HepG2 (cell line): ENCODE results near the gene MYO5B. TPM values are rescaled to one million over a fixed set of nuclear protein-coding genes. Genes with fewer than 3 reads are reported as not detected.

ENCODE experiments used
- ATAC-seq: fragments of 200-7000 bp; cut with Tn5 transposase; 3 replicates; pipeline ENCODE4 v1.9.1; 2020; ENCODE audit warnings: mild to moderate bottlenecking, moderate library complexity
- BruUV-seq: library from RNA; stranded (reverse); fragments of 400-500 nt; replicated peaks from 2 replicates; lab custom pipeline; 2021; lab: Mats Ljungman, UMichigan
- CTCF ChIA-PET: fragments of 300-600 bp; formaldehyde crosslinking; extraction: SDS; loops from one replicate; lab custom pipeline; 2021; ENCODE audit warnings: low total read pairs, inconsistent platforms, low intra/inter-chr PET ratio; lab: Yijun Ruan, JAX
- POLR2A ChIA-PET: fragments of 350-600 bp; sonication (Branson Sonifier 250); formaldehyde crosslinking; loops from one replicate; lab custom pipeline; 2020; ENCODE audit warnings: antibody characterized with exemption, inconsistent platforms; lab: Yijun Ruan, JAX
- DNase-seq: peaks from one replicate; pipeline ENCODE4 v3.0.0-alpha.2; 2015; ENCODE audit warnings: low spot score
- FAIRE-seq: peaks from 3 replicates; lab custom pipeline; 2011; peaks lifted over from hg19 to GRCh38; lab: Jason Lieb, UNC
- H2AFZ ChIP-seq: one replicate; pipeline ENCODE4 v1.6.1; 2011; ENCODE audit warnings: low read length, inconsistent platforms
- H3K27ac ChIP-seq: fragments of 300-600 bp; 3 replicates; pipeline ENCODE4 v1.8.0; 2011; ENCODE audit warnings: mixed run types, mild to moderate bottlenecking, mixed read lengths, low read length, inconsistent platforms; ENCODE audit not compliant: insufficient read depth; ENCODE audit errors: extremely low read length
- H3K27me3 ChIP-seq, 2 experiments: fragments of 200-600 bp in 1 of 2; 2 replicates in 1 of 2; 3 replicates in 1 of 2; pipeline versions ENCODE4 v1.6.0 to v1.8.0; 2011; ENCODE audit warnings: low read length in 2 of 2, mild to moderate bottlenecking in 2 of 2, moderate library complexity in 2 of 2, inconsistent platforms in 1 of 2; ENCODE audit not compliant: insufficient read depth in 2 of 2, control insufficient read depth in 1 of 2
- H3K36me3 ChIP-seq, 2 experiments: fragments of 200-600 bp in 1 of 2; replicated peaks in 1 of 2; 2 replicates in 1 of 2; 3 replicates in 1 of 2; pipeline versions ENCODE4 v1.5.1 to v1.8.0; 2011; ENCODE audit warnings: low read length in 2 of 2, inconsistent platforms in 1 of 2; ENCODE audit not compliant: insufficient read depth in 2 of 2, control insufficient read depth in 1 of 2
- H3K4me1 ChIP-seq: 2 replicates; pipeline ENCODE4 v1.5.1; 2012; ENCODE audit warnings: low read length, inconsistent platforms; ENCODE audit not compliant: insufficient read depth
- H3K4me2 ChIP-seq: 2 replicates; pipeline ENCODE4 v1.6.0; 2011; ENCODE audit warnings: low read depth, low read length, inconsistent platforms
- H3K4me3 ChIP-seq, 3 experiments: fragments of 200-600 bp in 1 of 3; sonication (generic), shearing (Covaris generic) in 1 of 3; replicated peaks in 1 of 3; 2 replicates each; pipeline ENCODE4 v1.5.1; 2011 to 2016; ENCODE audit warnings: low read length in 3 of 3, inconsistent platforms in 2 of 3, low read depth in 2 of 3, mild to moderate bottlenecking in 2 of 3, control low read depth in 1 of 3, mixed read lengths in 1 of 3; ENCODE audit not compliant: insufficient read depth in 1 of 3
- H3K79me2 ChIP-seq: one replicate; pipeline ENCODE4 v1.6.1; 2011; ENCODE audit warnings: low read length, inconsistent platforms; ENCODE audit not compliant: insufficient read depth
- H3K9ac ChIP-seq: 2 replicates; pipeline ENCODE4 v1.6.0; 2011; ENCODE audit warnings: mild to moderate bottlenecking, low read depth, low read length, inconsistent platforms; ENCODE audit not compliant: insufficient read depth
- H3K9me3 ChIP-seq: 2 replicates; pipeline ENCODE4 v1.5.1; 2012; ENCODE audit warnings: mild to moderate bottlenecking, low read length
- H4K20me1 ChIP-seq: 2 replicates; pipeline ENCODE4 v1.6.0; 2011; ENCODE audit warnings: inconsistent platforms, mild to moderate bottlenecking, low read length, moderate library complexity; ENCODE audit not compliant: insufficient read depth
- AHR ChIP-seq: IDR thresholded peaks from 2 replicates; pipeline ENCODE4 v1.6.1; 2018; ENCODE audit warnings: missing genetic modification reagents, missing compliant biosample characterization
- CEBPB ChIP-seq: IDR thresholded peaks from 2 replicates; pipeline ENCODE4 v1.6.1; 2011; ENCODE audit warnings: low read depth, low read length, improper control_type of control experiment, borderline replicate concordance
- TEAD3 ChIP-seq: optimal IDR thresholded peaks from 2 replicates; pipeline ENCODE3; 2016; ENCODE audit warnings: borderline replicate concordance
- ZNF468 ChIP-seq: sonication (generic); formaldehyde crosslinking; IDR thresholded peaks from 2 replicates; pipeline ENCODE4 v1.8.0; 2022; ENCODE audit warnings: mild to moderate bottlenecking, moderate library complexity, missing genetic modification reagents
- WGBS: methylation state at CpG from one replicate; pipeline ENCODE4 v1.1.6; 2017; ENCODE audit warnings: low lambda C conversion rate; 5-methylcytosine and 5-hydroxymethylcytosine counted together
- in situ Hi-C: cut with HindIII; loops from 2 replicates; pipeline ENCODE4 v1.10.0; 2017; ENCODE audit warnings: low pct_unique_long_range_greater_than_20kb; ENCODE audit not compliant: extremely low pct_ligation_motif_present
- intact Hi-C: fragments of 100-400 bp; cut with micrococcal nuclease; formaldehyde crosslinking; loops from one replicate; pipeline ENCODE4 v1.10.0; 2022; ENCODE audit not compliant: unreplicated experiment
- polyA plus RNA-seq, 8 experiments: library from polyadenylated mRNA; depleted of rRNA in 3 of 8; stranded (reverse) in 7 of 8; unstranded in 1 of 8; fragments of >200 nt; fragmentation: Illumina TruSeq in 4 of 8; extraction: Trizol in 4 of 8; gene quantifications; 2 replicates each; pipeline versions ENCODE4 v1.2.1 to v1.2.3, GENCODE V29; 2011 to 2016; ENCODE audit warnings: low read depth in 4 of 8, missing spikeins in 1 of 8, mixed read lengths in 1 of 8; ENCODE audit not compliant: insufficient read depth in 1 of 8
- total RNA-seq, 5 experiments: library from RNA; depleted of rRNA; stranded (reverse); fragments of >200 nt; fragmentation: Illumina TruSeq; extraction: Trizol; gene quantifications; 2 replicates each; pipeline ENCODE4 v1.2.3, GENCODE V29; 2016; ENCODE audit warnings: low read depth in 1 of 5

MYO5B gene
- total and polyA plus RNA-seq, 2 of the 13 experiments (the other 11 are each of a cell fraction or from before 2014, with no cell fraction given), result 13.1 to 24.0 TPM

GRCh38 chr18:50079571-50080295 lies 115.2 kb downstream of the MYO5B start:
- Histone ChIP-seq H3K79me2 (peaks cover 3% of the 10 kb centered on the region), H3K27me3 (no peaks in the 10 kb centered on the region), H3K4me3 (no peak overlapping the region), H3K36me3 (no peaks in the 10 kb centered on the region), H3K27ac (no peak overlapping the region), H3K4me1 (peaks cover 49% of the 10 kb centered on the region), H4K20me1 (no peaks in the 10 kb centered on the region), H3K4me2 (no peak overlapping the region), H2AFZ (no peak overlapping the region), H3K9ac (no peak overlapping the region), H3K9me3 (no peaks in the 10 kb centered on the region)
- WGBS, result 96% methylated on average over 8 of the region's 8 CpGs
- DNase-seq (no peak), FAIRE-seq (no peak), ATAC-seq (no peak)
- TF ChIP-seq TEAD3 (CRISPR knock-in tag), result no peak
- TF ChIP-seq CEBPB, result peak; percentile 72
- in situ Hi-C loops (no loop called here), intact Hi-C loops (loop anchor here (5.0 kb wide), 1 partner anchor 533 kb away; no protein-coding TSS in a partner anchor)
- CTCF ChIA-PET, result no interaction called here
- POLR2A ChIA-PET, result no interaction called here
- BruUV-seq, result no TSS peak

DNA sequence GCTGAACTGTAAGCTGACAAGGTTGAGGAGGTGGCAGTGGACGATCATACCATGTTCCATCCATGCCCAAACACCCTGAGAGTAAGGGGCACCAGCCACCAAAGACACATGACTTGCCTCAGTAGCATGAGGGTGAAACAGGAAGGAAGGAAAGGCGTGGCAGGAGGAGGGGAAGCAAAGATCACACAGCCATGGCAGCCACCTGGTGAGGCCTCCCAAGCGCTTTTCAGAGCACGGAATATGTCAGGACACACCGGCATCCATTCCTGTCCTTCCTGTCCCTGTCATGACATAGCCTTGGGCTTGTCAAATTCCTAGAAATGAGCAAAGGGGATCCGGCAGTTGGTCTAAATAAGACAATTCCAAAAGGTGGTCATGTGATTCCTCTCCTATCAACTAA lies 118.7 kb downstream of the MYO5B start:
- Histone ChIP-seq H3K4me3 (no peak overlapping the region), H3K27me3 (no peaks in the 10 kb centered on the region)
- no peak for TF ChIP-seq AHR (CRISPR knock-in tag)
- 0 out of 2 replicates have a peak, but pooled peaks have one; percentile 45 for TF ChIP-seq ZNF468
- TF ChIP-seq, all 625 proteins: peak for 1
- Histone ChIP-seq H3K9me3 (no peaks in the 10 kb centered on the region), H3K36me3 (no peaks in the 10 kb centered on the region), H3K79me2 (peaks cover 3% of the 10 kb centered on the region), H3K9ac (0 out of 2 replicates have a peak overlapping the region, but pooled peaks have one; percentile 2), H4K20me1 (no peaks in the 10 kb centered on the region), H2AFZ (no peak overlapping the region), H3K4me1 (peaks cover 57% of the 10 kb centered on the region), H3K4me2 (peak overlapping the region; percentile 34; the same call in 1 of the 2 replicates), H3K27ac (peak overlapping the region; percentile 11)
- FAIRE-seq, result no peak
- no peak for ATAC-seq
- ChIA-PET CTCF (no interaction called here), POLR2A (no interaction called here)
- DNase-seq, result no peak
- intact Hi-C loops (no loop called here), in situ Hi-C loops (no loop called here)
- no TSS peak for BruUV-seq
- 89% methylated on average over 6 of the region's 6 CpGs for WGBS
